Loucy (cell line): Measurements from ENCODE around the gene OPHN1.

Experiments
- EZH2phosphoT487 ChIP-seq: fragments of 200-600 bp; IDR thresholded peaks from 2 replicates; pipeline ENCODE4 v1.6.1; 2018; ENCODE audit warnings: antibody characterized with exemption, mild to moderate bottlenecking, moderate library complexity, borderline replicate concordance
- TF ChIP-seq, protein P1 (sequence below): fragments of 200-600 bp; sonication (generic); conservative IDR thresholded peaks from 2 replicates; pipeline ENCODE4 v1.5.1; 2014; ENCODE audit warnings: mild to moderate bottlenecking, antibody characterized with exemption, low read length

DNA sequence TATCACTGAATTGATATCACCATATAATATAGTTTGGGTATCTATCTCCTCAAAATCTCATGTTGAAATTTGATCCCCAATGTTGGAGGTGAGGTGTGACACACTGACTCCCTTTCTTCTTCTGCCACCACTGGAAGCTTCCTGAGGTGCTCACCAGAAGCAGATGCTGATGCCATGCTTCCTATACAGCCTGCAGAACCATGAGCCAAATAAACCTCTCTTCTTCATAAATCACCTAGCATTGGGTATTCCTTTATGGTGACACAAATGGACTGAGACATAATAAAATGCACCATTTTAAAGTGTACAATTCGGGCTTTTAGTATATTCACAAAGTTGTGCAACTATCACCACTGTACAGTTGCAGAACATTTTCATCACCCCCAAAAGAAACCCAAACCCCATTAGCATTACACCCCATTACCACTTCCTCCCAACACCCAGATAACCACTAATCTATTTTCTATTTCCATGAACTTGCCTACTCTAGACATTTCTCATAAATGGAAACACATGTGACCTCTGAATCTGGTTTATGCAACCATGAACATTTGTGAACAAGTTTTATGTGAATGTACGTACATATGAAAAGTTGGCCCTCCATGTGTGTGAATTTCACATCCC lies 148.9 kb downstream of the OPHN1 start:
- TF ChIP-seq, protein P1, sequence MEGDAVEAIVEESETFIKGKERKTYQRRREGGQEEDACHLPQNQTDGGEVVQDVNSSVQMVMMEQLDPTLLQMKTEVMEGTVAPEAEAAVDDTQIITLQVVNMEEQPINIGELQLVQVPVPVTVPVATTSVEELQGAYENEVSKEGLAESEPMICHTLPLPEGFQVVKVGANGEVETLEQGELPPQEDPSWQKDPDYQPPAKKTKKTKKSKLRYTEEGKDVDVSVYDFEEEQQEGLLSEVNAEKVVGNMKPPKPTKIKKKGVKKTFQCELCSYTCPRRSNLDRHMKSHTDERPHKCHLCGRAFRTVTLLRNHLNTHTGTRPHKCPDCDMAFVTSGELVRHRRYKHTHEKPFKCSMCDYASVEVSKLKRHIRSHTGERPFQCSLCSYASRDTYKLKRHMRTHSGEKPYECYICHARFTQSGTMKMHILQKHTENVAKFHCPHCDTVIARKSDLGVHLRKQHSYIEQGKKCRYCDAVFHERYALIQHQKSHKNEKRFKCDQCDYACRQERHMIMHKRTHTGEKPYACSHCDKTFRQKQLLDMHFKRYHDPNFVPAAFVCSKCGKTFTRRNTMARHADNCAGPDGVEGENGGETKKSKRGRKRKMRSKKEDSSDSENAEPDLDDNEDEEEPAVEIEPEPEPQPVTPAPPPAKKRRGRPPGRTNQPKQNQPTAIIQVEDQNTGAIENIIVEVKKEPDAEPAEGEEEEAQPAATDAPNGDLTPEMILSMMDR: no peak
- TF ChIP-seq EZH2phosphoT487: no peak
